SK-N-SH (cell line): Measurements from ENCODE around the gene HAT1. TPM values are rescaled to one million over a fixed set of nuclear protein-coding genes. Genes with fewer than 3 reads are reported as not detected.

Source experiments
- CTCF ChIA-PET: fragments of 300-600, 350-600 bp; formaldehyde crosslinking; extraction: SDS; loops from one replicate; lab custom pipeline; 2021; lab: Yijun Ruan, JAX
- POLR2A ChIA-PET: fragments of 350-600 bp; sonication (Branson Sonifier 250); formaldehyde crosslinking; extraction: SDS; loops from one replicate; lab custom pipeline; 2020; ENCODE audit warnings: antibody characterized with exemption, inconsistent platforms; lab: Yijun Ruan, JAX
- DNase-seq: peaks from one replicate; pipeline ENCODE4 v3.0.0; 2012
- H2AFZ ChIP-seq: fragments of 200-600 bp; sonication (generic); 2 replicates; pipeline ENCODE4 v1.8.1; 2016; ENCODE audit warnings: antibody characterized with exemption, mild to moderate bottlenecking, low read depth
- H3F3A ChIP-seq: fragments of 200-600 bp; sonication (generic); replicated peaks from 2 replicates; pipeline ENCODE3; 2016; ENCODE audit warnings: antibody characterized with exemption, mild to moderate bottlenecking; ENCODE audit not compliant: insufficient read depth
- H3K27ac ChIP-seq, 2 experiments: fragments of 200-500 bp in 1 of 2; fragments of 200-600 bp in 1 of 2; sonication (Bioruptor generic) in 1 of 2; sonication (generic), shearing (Covaris generic) in 1 of 2; 2 replicates each; pipeline versions ENCODE4 v1.5.1 to v1.6.1; 2014 to 2016; ENCODE audit warnings: low read depth in 2 of 2, inconsistent platforms in 1 of 2, low read length in 1 of 2, mild to moderate bottlenecking in 1 of 2, mixed read lengths in 1 of 2
- H3K27me3 ChIP-seq: fragments of 200-600 bp; sonication (generic), shearing (Covaris generic); 2 replicates; pipeline ENCODE4 v1.6.1; 2016; ENCODE audit warnings: mixed run types; ENCODE audit not compliant: insufficient read depth
- H3K36me3 ChIP-seq, 2 experiments: fragments of 200-500 bp in 1 of 2; fragments of 200-600 bp in 1 of 2; sonication (Bioruptor generic) in 1 of 2; sonication (generic) in 1 of 2; replicated peaks in 1 of 2; 2 replicates each; pipeline versions ENCODE3 to v1.5.1; 2014 to 2016; ENCODE audit warnings: low read length in 1 of 2, mild to moderate bottlenecking in 1 of 2; ENCODE audit not compliant: insufficient read depth in 2 of 2, control insufficient read depth in 1 of 2
- H3K4me1 ChIP-seq, 2 experiments: fragments of 200-500 bp in 1 of 2; fragments of 200-600 bp in 1 of 2; sonication (Bioruptor generic) in 1 of 2; sonication (generic), shearing (Covaris generic) in 1 of 2; 2 replicates each; pipeline versions ENCODE4 v1.5.1 to v1.6.1; 2014 to 2016; ENCODE audit warnings: low read depth in 1 of 2, low read length in 1 of 2, mixed run types in 1 of 2; ENCODE audit not compliant: insufficient read depth in 2 of 2, control insufficient read depth in 1 of 2
- H3K4me2 ChIP-seq: fragments of 200-600 bp; sonication (generic), shearing (Covaris generic); 2 replicates; pipeline ENCODE4 v1.6.1; 2017; ENCODE audit warnings: mixed run types
- H3K4me3 ChIP-seq, 2 experiments: fragments of 200-500 bp in 1 of 2; fragments of 200-600 bp in 1 of 2; sonication (Bioruptor generic) in 1 of 2; sonication (generic), shearing (Covaris generic) in 1 of 2; 2 replicates each; pipeline versions ENCODE4 v1.5.1 to v1.8.1; 2014 to 2016; ENCODE audit warnings: low read depth in 2 of 2, inconsistent platforms in 1 of 2, low read length in 1 of 2, mild to moderate bottlenecking in 1 of 2, mixed read lengths in 1 of 2, moderate library complexity in 1 of 2
- H3K79me2 ChIP-seq: fragments of 200-600 bp; sonication (generic); 2 replicates; pipeline ENCODE4 v1.8.1; 2017; ENCODE audit warnings: mild to moderate bottlenecking; ENCODE audit not compliant: insufficient read depth
- H3K9ac ChIP-seq: fragments of 200-600 bp; sonication (generic); 2 replicates; pipeline ENCODE4 v1.6.1; 2017; ENCODE audit warnings: mixed run types
- H3K9me2 ChIP-seq: fragments of 200-600 bp; sonication (generic); 2 replicates; pipeline ENCODE4 v1.6.1; 2017; ENCODE audit warnings: mixed run types
- H3K9me3 ChIP-seq: fragments of 200-600 bp; sonication (generic); 2 replicates; pipeline ENCODE4 v1.6.1; 2017; ENCODE audit warnings: mixed run types, mild to moderate bottlenecking, moderate library complexity
- H4K20me1 ChIP-seq: fragments of 200-600 bp; sonication (generic); 2 replicates; pipeline ENCODE4 v1.6.1; 2017; ENCODE audit warnings: mild to moderate bottlenecking, mixed run types; ENCODE audit not compliant: insufficient read depth
- EZH2phosphoT487 ChIP-seq: fragments of 200-600 bp; sonication (generic); IDR thresholded peaks from 2 replicates; pipeline ENCODE4 v1.6.1; 2017; ENCODE audit warnings: low read depth, mixed run types, mild to moderate bottlenecking, antibody characterized with exemption, moderate library complexity, borderline replicate concordance
- FOSL2 ChIP-seq: IDR thresholded peaks from 2 replicates; pipeline ENCODE4 v1.4.0; 2012; ENCODE audit warnings: low read depth, mild to moderate bottlenecking, moderate library complexity, borderline replicate concordance
- FOXM1 ChIP-seq: IDR thresholded peaks from 2 replicates; pipeline ENCODE4 v1.4.0; 2012; ENCODE audit warnings: low read depth, mild to moderate bottlenecking
- GABPA ChIP-seq: IDR thresholded peaks from 2 replicates; pipeline ENCODE4 v1.4.0; 2012; ENCODE audit warnings: low read depth, mild to moderate bottlenecking
- GATA2 ChIP-seq: sonication (generic); formaldehyde crosslinking; IDR thresholded peaks from 2 replicates; pipeline ENCODE4 v1.5.0; 2020; ENCODE audit warnings: mild to moderate bottlenecking, missing genetic modification reagents
- IRF3 ChIP-seq: fragments of 150-350 bp; IDR thresholded peaks from 2 replicates; pipeline ENCODE4 v1.6.1; 2016; ENCODE audit warnings: mild to moderate bottlenecking, low read depth, low read length
- MAX ChIP-seq: IDR thresholded peaks from 2 replicates; pipeline ENCODE4 v1.4.0; 2012; ENCODE audit warnings: low read depth
- MEF2A ChIP-seq: IDR thresholded peaks from 2 replicates; pipeline ENCODE4 v1.4.0; 2012; ENCODE audit warnings: low read depth, borderline replicate concordance
- MXI1 ChIP-seq: IDR thresholded peaks from 2 replicates; pipeline ENCODE4 v1.6.1; 2012; ENCODE audit warnings: mild to moderate bottlenecking, low read depth, low read length, improper control_type of control experiment
- NRF1 ChIP-seq: IDR thresholded peaks from 2 replicates; pipeline ENCODE4 v1.6.1; 2012; ENCODE audit warnings: low read depth, mild to moderate bottlenecking, low read length
- RAD21 ChIP-seq: IDR thresholded peaks from 2 replicates; pipeline ENCODE4 v1.6.1; 2012; ENCODE audit warnings: mild to moderate bottlenecking, low read length
- RCOR1 ChIP-seq: fragments of 150-350 bp; IDR thresholded peaks from 2 replicates; pipeline ENCODE4 v1.6.1; 2017; ENCODE audit warnings: antibody characterized with exemption, low read length
- REST ChIP-seq: IDR thresholded peaks from 2 replicates; pipeline ENCODE4 v1.6.1; 2012; ENCODE audit warnings: mild to moderate bottlenecking, low read depth, low read length, moderate library complexity
- RFX5 ChIP-seq: IDR thresholded peaks from 2 replicates; pipeline ENCODE4 v1.6.1; 2012; ENCODE audit warnings: mild to moderate bottlenecking, improper control_type of control experiment, low read length
- SIN3A ChIP-seq: IDR thresholded peaks from 2 replicates; pipeline ENCODE4 v1.6.1; 2012; ENCODE audit warnings: low read depth, mild to moderate bottlenecking, low read length, moderate library complexity, borderline replicate concordance
- SMC3 ChIP-seq: IDR thresholded peaks from 2 replicates; pipeline ENCODE4 v1.6.1; 2012; ENCODE audit warnings: low read depth, low read length, improper control_type of control experiment
- TAF1 ChIP-seq: IDR thresholded peaks from 2 replicates; pipeline ENCODE4 v1.6.1; 2012; ENCODE audit warnings: low read depth, mild to moderate bottlenecking, low read length, moderate library complexity, borderline replicate concordance
- TCF12 ChIP-seq: IDR thresholded peaks from 2 replicates; pipeline ENCODE4 v1.4.0; 2012
- YY1 ChIP-seq: IDR thresholded peaks from 2 replicates; pipeline ENCODE4 v1.4.0; 2012; ENCODE audit warnings: low read depth, mild to moderate bottlenecking
- WGBS: methylation state at CpG from one replicate; pipeline ENCODE4 v1.1.6; 2017; ENCODE audit warnings: low lambda C conversion rate; 5-methylcytosine and 5-hydroxymethylcytosine counted together
- polyA plus RNA-seq, 3 experiments: library from polyadenylated mRNA; depleted of rRNA; stranded (reverse); fragments of >200 nt; gene quantifications; 2 replicates each; pipeline ENCODE4 v1.2.3, GENCODE V29; 2012

Gene HAT1
- polyA plus RNA-seq, 1 of the 3 experiments (the other 2 are of a cell fraction) = 18.6 TPM

- Histone ChIP-seq H3K27me3 (no peaks in the 10 kb centered on the region), H2AFZ (no peak overlapping the region), H3K9me2 (no peaks in the 10 kb centered on the region), H3F3A (no peaks in the 10 kb centered on the region), H3K9me3 (no peaks in the 10 kb centered on the region), H4K20me1 (no peaks in the 10 kb centered on the region), H3K4me1 (no peaks in the 10 kb centered on the region), H3K27ac (no peak overlapping the region), H3K4me2 (no peak overlapping the region), H3K4me3 (no peak overlapping the region), H3K9ac (no peak overlapping the region), H3K79me2 (no peaks in the 10 kb centered on the region), H3K36me3 (no peaks in the 10 kb centered on the region)
- 89% methylated on average over 4 of the region's 4 CpGs for WGBS
- DNase-seq = no peak
- CTCF ChIA-PET = no interaction called here
- POLR2A ChIA-PET = no interaction called here
- TF ChIP-seq RAD21 (no peak), GATA2 (no peak), REST (no peak), MXI1 (no peak), RCOR1 (no peak), YY1 (no peak), TAF1 (no peak), FOSL2 (no peak), IRF3 (no peak), SMC3 (no peak), EZH2phosphoT487 (no peak), SIN3A (no peak), RFX5 (no peak), TCF12 (no peak), GABPA (no peak), MEF2A (no peak), FOXM1 (no peak), MAX (no peak), NRF1 (no peak)
These were observed 91.1 kb downstream of the HAT1 start for GRCh38 chr2:172013396-172013795.
